Calu3 (cell line): Measurements from ENCODE around the gene KCNIP3. TPM values are rescaled to one million over a fixed set of nuclear protein-coding genes. Genes with fewer than 3 reads are reported as not detected.

Source experiments
- BruUV-seq: library from RNA; stranded (reverse); fragments of 400-500 nt; replicated peaks from 2 replicates; lab custom pipeline; 2021; lab: Mats Ljungman, UMichigan
- CTCF ChIA-PET: fragments of 300-600 bp; sonication (Branson Sonifier 250); formaldehyde crosslinking; loops from one replicate; lab custom pipeline; 2022; ENCODE audit warnings: antibody characterized with exemption; lab: Charles Lee
- DNase-seq: peaks from one replicate; pipeline ENCODE4 v3.0.0; 2022
- H3K27ac Mint-ChIP-seq: one replicate; pipeline ENCODE4 v1.8.0; 2022; ENCODE audit warnings: mixed read lengths; ENCODE audit not compliant: unreplicated experiment
- H3K27me3 Mint-ChIP-seq: one replicate; pipeline ENCODE4 v1.8.0; 2022; ENCODE audit warnings: mixed read lengths; ENCODE audit not compliant: unreplicated experiment
- H3K36me3 Mint-ChIP-seq: one replicate; pipeline ENCODE4 v1.8.0; 2022; ENCODE audit warnings: mild to moderate bottlenecking, moderate library complexity, mixed read lengths; ENCODE audit not compliant: insufficient read depth, unreplicated experiment
- H3K4me1 Mint-ChIP-seq: one replicate; pipeline ENCODE4 v1.8.0; 2022; ENCODE audit warnings: mild to moderate bottlenecking, low read depth, mixed read lengths; ENCODE audit not compliant: unreplicated experiment
- H3K4me3 Mint-ChIP-seq: one replicate; pipeline ENCODE4 v1.8.0; 2022; ENCODE audit warnings: mild to moderate bottlenecking, low read depth, moderate library complexity, mixed read lengths; ENCODE audit not compliant: unreplicated experiment
- H3K9me3 Mint-ChIP-seq: one replicate; pipeline ENCODE4 v1.8.0; 2022; ENCODE audit warnings: low read depth, mixed read lengths; ENCODE audit not compliant: unreplicated experiment
- CTCF ChIP-seq: fragments of 200-600 bp; IDR thresholded peaks from one replicate; pipeline ENCODE4 v1.8.0; 2022; ENCODE audit warnings: antibody characterized with exemption; ENCODE audit not compliant: unreplicated experiment
- intact Hi-C: fragments of 100-400 bp; cut with micrococcal nuclease; formaldehyde crosslinking; loops from one replicate; pipeline ENCODE4 v1.10.0; 2022; ENCODE audit not compliant: unreplicated experiment
- total RNA-seq: library from RNA; stranded (reverse); gene quantifications from 2 replicates; pipeline ENCODE4 v1.2.3, GENCODE V29; 2022

The KCNIP3 gene
- total RNA-seq, 1 experiment from 2014 or later = 1.1 TPM

DNA sequence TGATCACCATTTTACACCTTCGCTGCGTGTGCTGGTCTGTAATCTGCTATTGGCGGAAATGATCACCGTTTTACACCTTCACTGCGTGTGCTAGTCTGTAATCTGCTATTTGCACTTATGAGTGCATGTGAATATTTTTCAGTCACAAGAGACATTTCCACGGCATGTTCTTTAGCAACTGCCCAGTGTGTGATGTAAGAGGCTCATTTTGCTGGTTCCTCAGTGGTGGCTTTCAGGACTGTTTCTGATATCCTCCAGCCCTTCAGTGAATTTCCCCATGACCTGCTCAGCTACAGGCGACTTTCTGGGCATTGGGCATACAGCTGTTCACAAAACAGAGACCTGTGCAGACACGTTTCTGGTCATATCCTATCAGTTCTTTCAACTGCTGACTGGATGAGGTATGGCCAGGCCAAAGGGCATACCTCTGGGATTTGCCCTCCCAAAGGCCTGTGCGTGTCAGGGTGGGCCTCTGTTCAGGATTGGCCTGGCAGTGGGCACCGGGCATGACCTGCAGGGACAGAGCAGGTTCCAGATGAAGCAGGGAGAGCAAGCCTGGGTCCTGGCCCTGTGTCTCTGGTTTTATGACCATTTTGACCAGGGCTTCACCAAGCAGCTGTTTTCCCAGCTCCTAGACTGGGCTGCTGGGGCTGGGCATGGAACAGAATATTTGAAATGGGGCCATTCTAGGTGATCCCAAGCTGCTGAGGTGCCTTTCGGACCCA lies 23.4 kb upstream of the KCNIP3 start:
- DNase-seq = no peak

DNA sequence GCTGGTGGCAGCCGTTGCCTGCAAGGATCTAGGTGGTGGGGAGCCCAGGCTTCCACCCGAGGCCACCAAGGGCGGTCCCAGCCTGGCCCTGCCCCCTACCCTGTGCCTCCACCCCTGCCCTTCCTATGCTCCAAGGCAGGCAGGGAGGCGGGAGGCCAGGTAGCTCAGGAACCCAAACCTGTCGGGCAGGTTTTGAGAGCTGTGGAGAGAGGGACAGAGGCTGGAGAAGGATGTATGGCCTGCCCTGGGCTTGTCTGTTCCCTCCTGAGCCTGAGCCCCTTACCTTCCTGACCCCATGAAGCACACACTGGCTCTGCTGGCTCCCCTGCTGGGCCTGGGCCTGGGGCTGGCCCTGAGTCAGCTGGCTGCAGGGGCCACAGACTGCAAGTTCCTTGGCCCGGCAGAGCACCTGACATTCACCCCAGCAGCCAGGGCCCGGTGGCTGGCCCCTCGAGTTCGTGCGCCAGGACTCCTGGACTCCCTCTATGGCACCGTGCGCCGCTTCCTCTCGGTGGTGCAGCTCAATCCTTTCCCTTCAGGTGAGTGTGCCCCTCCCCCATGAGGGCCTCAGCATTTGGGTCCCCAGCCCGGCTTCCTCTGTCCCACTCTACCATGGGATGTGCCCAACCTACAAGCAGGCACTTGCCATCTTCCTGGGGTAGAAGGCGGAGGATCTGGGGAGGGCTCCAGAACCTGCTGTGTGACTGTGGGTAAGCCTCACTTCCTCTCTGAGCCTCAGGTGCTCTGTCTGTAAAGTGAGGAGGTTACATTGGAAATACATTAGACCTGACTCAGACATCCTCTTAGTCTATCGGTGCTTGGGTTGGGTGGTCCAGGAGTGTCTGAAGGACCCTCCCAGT lies 22.6 kb upstream of the KCNIP3 start, which contains the start of gene PROM2:
Gene PROM2, plus strand, starts transcription at position 159 of the 860 bp plus-strand sequence. Its CDS starts 137 bp downstream, at position 296.
- Mint-ChIP-seq H3K27ac (peak within 1 kb of the TSS; percentile 85), H3K36me3 (peaks cover 17% of the 10 kb centered on the region), H3K4me3 (peak within 1 kb of the TSS; percentile 77), H3K9me3 (peaks cover 2% of the 10 kb centered on the region), H3K27me3 (no peaks in the 10 kb centered on the region), H3K4me1 (peaks cover 16% of the 10 kb centered on the region)
- BruUV-seq = no TSS peak
- TF ChIP-seq CTCF = no peak
- peak; percentile 86 for DNase-seq
- intact Hi-C loops = loop anchor here (2.0 to 5.0 kb wide), 2 partner anchors 43 to 68 kb away; partner anchors contain the start of gene ZNF892
- CTCF ChIA-PET = interaction anchor here (0.8 kb wide), 1 partner anchor 43 kb away, joined by 5 read pairs; no protein-coding TSS in a partner anchor

More for the DNA sequence above, 23.4 kb upstream of the KCNIP3 start:
- Mint-ChIP-seq H3K36me3 (peaks cover 17% of the 10 kb centered on the region), H3K9me3 (peaks cover 2% of the 10 kb centered on the region), H3K4me1 (peaks cover 16% of the 10 kb centered on the region), H3K27me3 (no peaks in the 10 kb centered on the region), H3K27ac (peak overlapping the region; percentile 85), H3K4me3 (peak overlapping the region; percentile 77)
- BruUV-seq = no TSS peak
- CTCF ChIA-PET = interaction anchor here (0.8 kb wide), 1 partner anchor 42 kb away, joined by 5 read pairs; no protein-coding TSS in a partner anchor
- no peak for TF ChIP-seq CTCF
- intact Hi-C loops = loop anchor here (2.0 to 5.0 kb wide), 2 partner anchors 44 to 67 kb away; partner anchors contain the start of gene ZNF892

GRCh38 chr2:95275151-95275515 lies 22.0 kb upstream of the KCNIP3 start:
- Mint-ChIP-seq H3K4me3 (peak overlapping the region; percentile 77), H3K9me3 (peaks cover 1% of the 10 kb centered on the region), H3K27ac (peak overlapping the region; percentile 85), H3K36me3 (peaks cover 17% of the 10 kb centered on the region), H3K27me3 (no peaks in the 10 kb centered on the region), H3K4me1 (peaks cover 16% of the 10 kb centered on the region)
- CTCF ChIA-PET = no interaction called here
- no peak for TF ChIP-seq CTCF
- DNase-seq = no peak
- intact Hi-C loops = loop anchor here (2.0 kb wide), 1 partner anchor 68 kb away; the partner anchor contains the start of gene ZNF892
- no TSS peak for BruUV-seq

DNA sequence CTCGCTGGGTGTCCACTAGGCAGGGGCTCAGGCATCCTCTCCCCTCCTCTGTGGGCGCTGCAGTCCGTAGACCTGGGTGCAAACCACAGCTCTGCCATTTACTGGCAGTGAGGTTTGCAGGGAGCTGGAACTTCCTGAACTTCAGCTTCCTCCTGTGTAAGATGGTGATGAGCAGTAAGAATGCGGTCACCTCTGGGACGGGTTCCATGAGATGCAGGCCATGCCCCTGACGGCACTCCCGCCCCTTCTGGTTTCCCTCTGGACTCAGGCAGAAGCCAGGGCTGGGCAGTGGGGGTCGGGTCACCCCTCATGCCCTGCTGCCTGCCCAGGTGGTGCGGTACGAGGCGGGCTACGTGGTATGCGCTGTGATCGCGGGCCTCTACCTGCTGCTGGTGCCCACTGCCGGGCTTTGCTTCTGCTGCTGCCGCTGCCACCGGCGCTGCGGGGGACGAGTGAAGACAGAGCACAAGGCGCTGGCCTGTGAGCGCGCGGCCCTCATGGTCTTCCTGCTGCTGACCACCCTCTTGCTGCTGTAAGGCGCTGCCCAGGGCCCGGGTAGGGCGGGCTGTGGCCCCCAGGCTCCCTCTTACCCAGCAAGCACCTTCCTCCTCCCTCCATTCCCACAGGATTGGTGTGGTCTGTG lies 21.4 kb upstream of the KCNIP3 start:
- BruUV-seq = TSS peak; percentile 16
- intact Hi-C loops = loop anchor here (2.0 kb wide), 1 partner anchor 69 kb away; the partner anchor contains the start of gene ZNF892
- Mint-ChIP-seq H3K9me3 (no peaks in the 10 kb centered on the region), H3K4me3 (peak overlapping the region; percentile 77), H3K27ac (no peak overlapping the region), H3K4me1 (peaks cover 16% of the 10 kb centered on the region), H3K36me3 (peaks cover 17% of the 10 kb centered on the region), H3K27me3 (no peaks in the 10 kb centered on the region)
- TF ChIP-seq CTCF = no peak
- CTCF ChIA-PET = no interaction called here
- DNase-seq = no peak
